Ovary (tissue), 3 donors: ENCODE results near the gene MEGF10.

Source experiments
- POLR2A ChIP-seq: fragments of 450-650 bp; IDR thresholded peaks from one replicate; pipeline ENCODE4 v1.6.1; 2017; ENCODE audit warnings: antibody characterized with exemption, mild to moderate bottlenecking, moderate library complexity
- TF ChIP-seq, protein P1 (sequence below), 3 donors: fragments of 450-650 bp in 2 of 3; fragments of 200-600 bp in 1 of 3; IDR thresholded peaks; one replicate each; pipeline versions ENCODE4 v1.5.1 to v1.8.0; 2016 to 2022; ENCODE audit warnings: antibody characterized with exemption in 3 of 3, mild to moderate bottlenecking in 1 of 3
- donor health status: DM: no; HTN: no; CAD: no.

DNA sequence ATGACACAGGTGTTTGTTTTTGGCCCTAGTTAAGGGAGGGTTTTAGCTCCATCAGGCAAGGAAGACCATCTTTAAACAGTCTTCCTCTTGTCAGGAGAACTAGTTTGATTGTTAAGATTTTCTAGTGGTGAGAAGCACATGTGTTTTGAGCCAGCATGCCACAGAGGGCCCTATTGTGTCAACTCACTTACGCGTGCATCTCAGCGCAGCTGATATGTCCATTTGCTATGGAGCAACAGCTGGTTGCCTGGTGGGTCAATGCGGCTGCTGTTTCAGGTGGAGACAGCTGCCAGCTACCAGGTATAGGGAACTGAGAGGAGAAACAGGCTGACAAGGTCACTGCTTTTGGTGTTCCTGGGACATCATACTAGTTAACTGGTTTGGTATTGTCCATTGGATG is 126.3 kb downstream of the MEGF10 start:
- no peak for TF ChIP-seq POLR2A
- TF ChIP-seq, protein P1, sequence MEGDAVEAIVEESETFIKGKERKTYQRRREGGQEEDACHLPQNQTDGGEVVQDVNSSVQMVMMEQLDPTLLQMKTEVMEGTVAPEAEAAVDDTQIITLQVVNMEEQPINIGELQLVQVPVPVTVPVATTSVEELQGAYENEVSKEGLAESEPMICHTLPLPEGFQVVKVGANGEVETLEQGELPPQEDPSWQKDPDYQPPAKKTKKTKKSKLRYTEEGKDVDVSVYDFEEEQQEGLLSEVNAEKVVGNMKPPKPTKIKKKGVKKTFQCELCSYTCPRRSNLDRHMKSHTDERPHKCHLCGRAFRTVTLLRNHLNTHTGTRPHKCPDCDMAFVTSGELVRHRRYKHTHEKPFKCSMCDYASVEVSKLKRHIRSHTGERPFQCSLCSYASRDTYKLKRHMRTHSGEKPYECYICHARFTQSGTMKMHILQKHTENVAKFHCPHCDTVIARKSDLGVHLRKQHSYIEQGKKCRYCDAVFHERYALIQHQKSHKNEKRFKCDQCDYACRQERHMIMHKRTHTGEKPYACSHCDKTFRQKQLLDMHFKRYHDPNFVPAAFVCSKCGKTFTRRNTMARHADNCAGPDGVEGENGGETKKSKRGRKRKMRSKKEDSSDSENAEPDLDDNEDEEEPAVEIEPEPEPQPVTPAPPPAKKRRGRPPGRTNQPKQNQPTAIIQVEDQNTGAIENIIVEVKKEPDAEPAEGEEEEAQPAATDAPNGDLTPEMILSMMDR (IDR thresholded peaks at IDR 0.05): no peak
